Activated naive CD4-positive, alpha-beta T cell treated with Interleukin-2 at 50 U/mL for 16 hours (primary cell): ENCODE data around the gene RABL6.
"Not testable (repeated sequence)": the region's sequence is repeated elsewhere in the genome, so short reads cannot be mapped to it uniquely, and the experiment has no call there.

Experiments
- DNase-seq: peaks from one replicate; pipeline ENCODE4 v3.0.0-alpha.2; 2020

Gene RABL6

GRCh38 chr9:136860933-136861873, 53.5 kb downstream of the RABL6 start:
- no peak for DNase-seq

DNA sequence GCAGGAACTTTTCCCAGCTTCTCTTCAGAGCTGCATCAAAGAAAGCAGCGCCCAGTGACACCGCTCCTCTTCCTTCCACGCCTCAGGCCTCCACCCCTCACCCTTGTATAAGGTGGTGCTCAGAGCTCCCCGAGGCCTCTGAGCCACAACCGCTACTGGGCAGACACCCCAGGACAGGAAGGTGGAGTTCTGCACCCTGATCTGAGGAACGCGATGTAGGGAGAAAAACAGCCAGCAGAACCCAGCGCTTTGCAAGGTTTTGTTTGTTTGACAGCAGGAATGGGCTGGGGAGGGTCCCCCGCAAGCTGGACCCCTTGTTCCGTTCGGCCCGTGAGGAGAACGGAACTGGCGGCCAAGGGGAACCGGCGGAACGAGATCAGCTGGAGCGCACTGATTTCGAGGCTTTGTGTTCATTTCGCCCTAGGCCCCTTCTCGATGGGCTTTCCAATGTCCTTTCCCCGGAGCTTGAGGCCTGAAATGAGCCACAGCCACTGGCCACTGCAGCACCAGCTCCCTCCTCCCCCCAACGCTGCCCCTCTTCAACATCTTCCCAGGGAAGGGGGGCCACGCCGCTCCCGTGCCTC, 54.2 kb downstream of the RABL6 start:
- no peak for DNase-seq

DNA sequence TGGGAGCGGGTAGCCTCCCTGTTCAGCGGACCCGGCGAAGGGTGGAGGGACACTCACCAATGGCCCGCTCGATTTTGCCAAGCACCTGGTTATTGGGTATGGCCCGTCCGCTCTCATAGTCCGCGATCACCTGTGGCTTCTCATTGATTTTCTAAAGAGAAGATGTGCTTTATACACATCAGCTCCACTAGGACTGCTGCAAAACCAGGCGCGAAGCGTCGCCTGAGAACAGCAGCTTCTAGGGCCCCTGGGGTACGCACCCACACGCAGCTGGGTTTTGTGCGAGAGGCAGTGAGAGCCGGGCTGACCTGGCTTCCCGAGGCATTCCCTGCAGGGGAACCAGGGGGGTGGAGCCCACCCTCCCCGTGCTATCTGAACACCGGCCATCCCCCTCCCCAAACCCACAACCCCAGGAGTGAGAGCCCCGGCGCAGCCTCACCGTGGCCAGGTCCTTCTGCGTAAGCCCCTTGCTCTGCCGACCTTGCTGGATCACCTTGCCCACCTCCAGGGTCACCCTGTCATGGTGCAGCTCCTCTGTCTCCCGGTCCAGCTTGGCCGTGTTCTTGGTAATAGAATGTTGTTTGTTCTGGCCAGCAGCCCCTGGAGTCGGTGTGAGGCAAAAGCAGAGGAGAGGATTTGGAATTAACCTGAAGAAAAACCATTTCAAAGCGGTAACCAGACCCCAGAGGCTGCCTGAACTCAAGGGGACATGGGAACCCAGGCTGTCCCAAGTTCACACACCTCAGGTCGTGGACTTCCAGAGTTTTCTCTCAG, 55.3 kb downstream of the RABL6 start:
- no peak for DNase-seq

- DNase-seq, result no peak
These were observed 56.0 kb downstream of the RABL6 start for GRCh38 chr9:136863623-136864273.

DNA sequence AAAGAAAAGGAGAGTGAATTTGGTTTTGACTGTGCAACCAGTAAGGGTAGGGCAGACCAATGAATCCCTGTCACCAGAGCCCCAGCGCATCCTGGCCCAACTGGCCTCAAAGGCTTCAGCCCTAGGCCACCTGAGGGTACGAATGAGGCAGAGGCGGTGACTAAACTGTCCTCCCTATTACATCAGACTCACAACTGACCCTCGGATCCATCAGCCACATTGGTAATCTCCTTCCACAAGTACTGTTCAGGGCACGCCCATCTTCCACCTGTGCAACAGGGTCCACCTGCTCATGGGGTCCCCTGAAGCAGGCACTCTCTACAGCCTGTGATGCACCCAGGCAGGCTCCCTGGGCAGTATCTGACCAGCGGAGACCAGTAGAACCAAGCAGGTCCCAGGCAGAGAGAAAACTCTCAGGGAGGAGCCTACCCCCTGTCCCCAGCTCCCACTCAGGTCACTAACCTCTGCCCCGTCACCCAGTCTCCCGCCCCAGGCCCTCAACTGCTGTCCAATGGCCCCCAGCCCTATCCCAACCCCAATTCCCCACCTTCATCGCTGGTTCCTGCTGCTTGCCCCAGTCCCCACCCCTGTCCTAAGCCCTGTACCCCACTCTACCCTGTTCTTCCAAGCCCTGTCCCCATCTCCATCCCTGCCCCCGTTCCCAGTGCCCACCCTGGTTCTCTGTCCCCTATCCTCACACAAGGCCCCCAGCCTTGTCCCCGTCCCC, 57.5 kb downstream of the RABL6 start:
- DNase-seq, result no peak

DNA sequence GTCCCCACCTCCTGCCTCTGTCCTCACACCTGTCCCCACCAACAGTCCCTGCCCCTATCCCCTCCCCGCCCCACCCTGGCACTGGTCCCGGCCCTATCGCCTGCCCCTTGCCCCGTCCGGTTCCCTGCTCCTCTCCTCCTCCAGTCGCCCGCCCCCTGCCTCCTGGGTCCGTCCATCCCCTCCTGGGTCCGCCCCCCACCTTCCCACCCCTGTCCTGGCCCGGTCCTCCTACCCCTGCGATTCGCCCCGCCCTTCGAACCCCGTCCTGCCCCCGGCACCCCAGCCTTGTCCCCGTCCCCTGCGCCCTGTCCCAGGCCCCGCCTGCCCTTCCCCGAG, 58.0 kb downstream of the RABL6 start:
- no peak for DNase-seq

GRCh38 chr9:136866898-136867421, 59.2 kb downstream of the RABL6 start:
- not testable (repeated sequence) for DNase-seq

GRCh38 chr9:136867480-136867879, 59.7 kb downstream of the RABL6 start:
- no peak for DNase-seq

- DNase-seq, result no peak
These were observed 60.2 kb downstream of the RABL6 start for GRCh38 chr9:136867917-136868316.

GRCh38 chr9:136868644-136869043, 60.9 kb downstream of the RABL6 start:
- DNase-seq, result no peak

- not testable (repeated sequence) for DNase-seq
These were observed 61.9 kb downstream of the RABL6 start for GRCh38 chr9:136869611-136870010.

- DNase-seq, result no peak
These were observed 67.4 kb downstream of the RABL6 start for GRCh38 chr9:136875155-136875554.

- DNase-seq, result no peak
These were observed 68.7 kb downstream of the RABL6 start for GRCh38 chr9:136876476-136876875.

DNA sequence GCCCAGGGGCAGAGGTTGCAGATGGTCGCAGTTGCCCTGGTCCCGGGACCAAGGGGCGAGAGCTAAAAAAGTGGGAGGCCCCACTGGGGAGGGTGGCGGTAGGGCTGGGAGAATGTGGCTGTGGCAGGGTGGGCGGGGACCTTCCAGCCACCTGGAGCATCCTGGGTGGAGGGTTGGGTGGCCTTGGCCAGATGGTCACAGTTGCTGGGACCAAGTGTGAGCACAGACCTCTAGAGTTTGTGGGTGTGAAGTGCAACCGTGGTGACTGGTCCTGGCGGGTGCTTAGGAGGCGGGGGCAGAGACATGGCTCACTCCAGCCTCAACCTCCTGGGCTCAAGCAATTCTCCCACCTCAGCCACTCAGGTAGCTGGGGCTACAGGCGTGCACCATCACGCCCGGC, 72.9 kb downstream of the RABL6 start:
- no peak for DNase-seq

- DNase-seq, result peak; percentile 58
These were observed 74.0 kb downstream of the RABL6 start for GRCh38 chr9:136881691-136882108.

GRCh38 chr9:136882109-136882946, 74.6 kb downstream of the RABL6 start:
- peak; percentile 93 for DNase-seq

GRCh38 chr9:136882947-136883283, 75.2 kb downstream of the RABL6 start:
- not testable (repeated sequence) for DNase-seq

DNA sequence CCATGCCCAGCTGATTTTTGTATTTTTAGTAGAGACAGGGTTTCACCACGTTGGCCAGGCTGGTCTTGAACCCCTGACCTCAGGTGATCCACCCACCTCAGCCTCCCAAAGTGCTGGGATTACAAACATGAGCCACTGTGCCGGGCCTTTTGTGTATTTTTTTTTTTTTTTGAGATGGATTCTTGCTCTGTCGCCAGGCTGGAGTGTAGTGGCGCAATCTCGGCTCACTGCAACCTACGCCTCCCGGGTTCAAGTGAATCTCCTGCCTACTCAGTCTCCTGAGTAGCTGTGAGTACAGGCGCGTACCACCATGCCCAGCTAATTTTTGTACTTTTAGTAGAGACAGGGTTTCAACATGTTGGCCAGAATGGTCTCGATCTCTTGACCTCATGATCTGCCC, 75.9 kb downstream of the RABL6 start:
- DNase-seq, result not testable (repeated sequence)

GRCh38 chr9:136885950-136886578, 78.3 kb downstream of the RABL6 start, which contains the start of gene TRAF2:
TRAF2 (plus strand) TSS chr9:136886516; CDS start chr9:136898741, 12,225 bp downstream.
- peak; percentile 98 for DNase-seq
